HG02610 (cell line): Measurements from ENCODE around the gene KRTAP4-7.
"Not testable (repeated sequence)": the region's sequence is repeated elsewhere in the genome, so short reads cannot be mapped to it uniquely, and the experiment has no call there.

Experiments used
- ATAC-seq: cut with Tn5 transposase; IDR thresholded peaks from one replicate; pipeline ENCODE4 v1.9.1; 2021; ENCODE audit warnings: mild to moderate bottlenecking, moderate library complexity; ENCODE audit not compliant: unreplicated experiment

Gene KRTAP4-7

GRCh38 chr17:41107941-41108450 lies 24.0 kb downstream of the KRTAP4-7 start:
- ATAC-seq, result no peak

- not testable (repeated sequence) for ATAC-seq
Observed at GRCh38 chr17:41108728-41109386, 24.9 kb downstream of the KRTAP4-7 start.

- no peak for ATAC-seq
Observed at GRCh38 chr17:41111151-41111885, 27.4 kb downstream of the KRTAP4-7 start.

DNA sequence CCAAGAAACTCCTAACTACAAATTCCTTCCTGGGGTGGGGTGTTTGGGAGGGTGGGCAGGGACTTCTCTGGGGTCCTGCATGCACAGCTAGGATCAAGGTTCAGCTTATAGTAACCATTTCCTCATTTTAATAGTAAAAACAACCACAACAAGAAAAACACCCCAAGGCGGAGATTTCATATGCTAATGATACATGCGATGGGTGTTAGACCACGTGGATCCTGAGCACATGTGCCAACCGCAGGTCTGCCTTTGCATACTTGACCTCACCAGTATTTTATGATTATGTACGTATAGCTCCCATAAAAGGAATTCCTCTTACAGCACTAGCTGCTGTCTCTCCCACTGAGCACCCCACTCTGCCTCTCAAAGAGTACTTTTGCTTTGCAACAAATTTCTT lies 32.3 kb downstream of the KRTAP4-7 start:
- ATAC-seq, result no peak

DNA sequence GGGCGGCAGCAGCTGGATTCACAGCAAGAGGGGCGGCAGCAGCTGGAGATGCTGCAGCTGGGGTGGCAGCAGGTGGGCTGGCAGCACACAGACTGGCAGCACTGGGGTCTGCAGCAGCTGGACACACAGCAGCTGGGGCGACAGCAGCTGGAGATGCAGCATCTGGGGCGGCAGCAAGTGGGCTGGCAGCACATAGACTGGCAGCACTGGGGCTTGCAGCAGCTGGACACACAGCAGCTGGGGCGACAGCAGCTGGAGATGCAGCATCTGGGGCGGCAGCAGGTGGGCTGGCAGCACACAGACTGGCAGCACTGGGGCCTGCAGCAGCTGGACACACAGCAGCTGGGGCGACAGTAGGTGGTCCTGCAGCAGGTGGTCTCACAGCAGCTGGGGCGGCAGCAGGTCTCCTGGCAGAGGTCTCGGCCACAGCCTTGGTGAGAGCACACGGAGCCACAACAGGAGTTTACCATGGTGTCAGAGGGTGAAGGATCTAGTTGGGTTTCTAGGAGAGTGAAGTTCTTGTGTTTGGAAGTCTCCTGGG lies 34.0 kb downstream of the KRTAP4-7 start, which contains the start of gene KRTAP4-11:
TSS of gene KRTAP4-11 (minus strand) at position 528 of the 541 bp plus-strand sequence. CDS start at position 470, 58 bp downstream.
- not testable (repeated sequence) for ATAC-seq

DNA sequence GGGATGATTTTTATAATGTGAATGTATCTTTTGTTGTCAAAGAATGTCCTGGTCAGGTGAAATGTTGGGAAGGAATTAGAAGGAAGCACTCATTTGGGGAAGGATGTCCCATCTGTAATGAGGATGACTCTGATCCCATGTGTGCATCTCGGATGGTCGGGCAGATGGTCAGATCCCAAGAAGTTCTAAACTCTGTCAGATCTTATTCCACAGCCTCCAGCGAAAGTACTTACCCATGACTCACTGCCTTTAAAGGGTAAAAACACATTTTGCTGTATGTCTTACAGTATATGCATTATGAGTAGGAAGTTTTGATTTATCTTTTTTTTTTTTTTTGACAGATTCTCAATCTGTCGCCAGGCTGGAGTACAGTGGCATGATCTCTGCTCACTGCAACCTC lies 34.8 kb downstream of the KRTAP4-7 start:
- no peak for ATAC-seq

GRCh38 chr17:41119696-41120690 lies 36.0 kb downstream of the KRTAP4-7 start:
- not testable (repeated sequence) for ATAC-seq

- no peak for ATAC-seq
Observed at GRCh38 chr17:41121742-41122141, 37.8 kb downstream of the KRTAP4-7 start.

DNA sequence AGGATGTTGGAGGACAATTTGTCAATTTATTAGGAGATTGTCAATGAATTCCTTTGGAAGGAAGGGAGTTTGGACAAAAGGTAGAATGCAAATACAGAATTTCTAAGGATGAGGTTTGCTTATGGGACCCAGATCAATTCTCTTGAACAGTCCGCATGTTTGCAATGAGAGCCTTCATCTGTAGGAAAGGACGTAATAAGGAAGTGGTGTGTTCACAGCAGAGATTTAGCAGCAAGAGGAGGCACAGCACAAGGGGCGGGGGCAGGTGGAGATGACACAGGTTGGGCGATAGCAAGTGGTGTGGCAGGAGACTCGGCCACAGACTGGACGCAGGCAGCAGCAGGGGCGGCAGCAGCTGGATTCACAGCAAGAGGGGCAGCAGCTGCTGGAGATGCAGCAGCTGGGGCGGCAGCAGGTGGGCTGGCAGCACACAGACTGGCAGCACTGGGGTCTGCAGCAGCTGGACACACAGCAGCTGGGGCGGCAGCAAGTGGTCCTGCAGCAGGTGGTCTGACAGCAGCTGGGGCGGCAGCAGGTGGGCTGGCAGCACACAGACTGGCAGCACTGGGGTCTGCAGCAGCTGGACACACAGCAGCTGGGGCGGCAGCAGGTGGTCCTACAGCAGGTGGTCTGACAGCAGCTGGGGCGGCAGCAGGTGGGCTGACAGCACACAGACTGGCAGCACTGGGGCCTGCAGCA lies 39.5 kb downstream of the KRTAP4-7 start:
- ATAC-seq, result not testable (repeated sequence)

- ATAC-seq, result not testable (repeated sequence)
Observed at GRCh38 chr17:41123991-41124371, 40.0 kb downstream of the KRTAP4-7 start, which contains the start of gene KRTAP4-12. Gene KRTAP4-12, minus strand, starts transcription at chr17:41124182. Its CDS starts 60 bp downstream, at chr17:41124122.

DNA sequence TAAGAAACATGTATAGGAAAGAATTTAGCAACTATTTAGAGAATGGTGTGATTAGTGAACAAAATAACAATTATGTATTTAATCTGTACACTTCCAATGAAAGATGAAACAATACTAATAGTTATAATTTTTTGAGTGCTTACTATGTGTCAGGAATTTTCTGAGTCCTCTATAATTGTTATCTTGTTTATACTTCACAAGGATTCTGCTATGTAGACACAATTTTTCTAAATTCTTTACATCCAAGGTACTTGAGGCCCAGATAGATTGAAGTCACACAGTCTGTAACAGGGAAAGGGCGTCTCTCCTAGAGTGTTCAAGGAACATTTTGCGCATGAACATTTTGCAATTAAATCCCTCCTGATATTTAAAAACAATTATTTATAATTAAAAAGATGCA lies 41.1 kb downstream of the KRTAP4-7 start:
- no peak for ATAC-seq

GRCh38 chr17:41126412-41126811 lies 42.5 kb downstream of the KRTAP4-7 start:
- no peak for ATAC-seq

DNA sequence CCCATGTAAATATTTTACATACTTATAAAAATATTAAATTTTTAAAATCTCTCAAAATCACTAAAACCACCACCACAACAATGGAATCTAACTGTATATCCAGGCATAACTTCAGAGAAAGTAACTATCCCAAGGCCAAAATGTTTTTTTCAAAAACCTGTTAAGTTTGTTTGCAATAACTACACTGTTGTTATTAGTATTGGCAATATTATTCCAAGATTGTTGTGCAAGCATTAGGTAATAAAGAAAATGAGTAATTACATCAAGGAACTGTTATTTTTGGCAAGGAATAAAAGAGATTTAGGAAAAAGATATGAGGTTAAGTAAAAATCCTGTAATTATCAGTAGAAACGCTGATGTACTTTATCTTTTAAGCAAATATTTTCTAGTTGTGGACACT lies 43.4 kb downstream of the KRTAP4-7 start:
- ATAC-seq, result no peak

DNA sequence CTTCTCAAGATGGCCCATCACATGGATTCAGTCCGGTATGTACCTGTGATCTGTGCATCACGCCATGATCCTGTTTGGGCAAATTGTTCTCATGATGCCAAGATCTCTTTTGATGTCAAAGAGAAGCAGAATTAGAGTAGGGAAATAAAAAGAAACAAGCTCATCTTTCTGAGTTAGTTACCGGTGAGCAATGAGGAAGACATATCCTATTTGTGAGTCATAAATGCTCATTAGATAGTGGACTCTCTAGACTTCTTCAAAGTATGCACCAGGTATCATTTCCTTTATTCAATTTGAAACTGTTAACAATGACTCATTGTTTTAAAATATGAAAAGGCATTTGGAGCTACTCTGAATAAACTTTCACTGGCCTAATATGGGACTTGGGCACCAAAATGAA lies 48.0 kb downstream of the KRTAP4-7 start:
- no peak for ATAC-seq

DNA sequence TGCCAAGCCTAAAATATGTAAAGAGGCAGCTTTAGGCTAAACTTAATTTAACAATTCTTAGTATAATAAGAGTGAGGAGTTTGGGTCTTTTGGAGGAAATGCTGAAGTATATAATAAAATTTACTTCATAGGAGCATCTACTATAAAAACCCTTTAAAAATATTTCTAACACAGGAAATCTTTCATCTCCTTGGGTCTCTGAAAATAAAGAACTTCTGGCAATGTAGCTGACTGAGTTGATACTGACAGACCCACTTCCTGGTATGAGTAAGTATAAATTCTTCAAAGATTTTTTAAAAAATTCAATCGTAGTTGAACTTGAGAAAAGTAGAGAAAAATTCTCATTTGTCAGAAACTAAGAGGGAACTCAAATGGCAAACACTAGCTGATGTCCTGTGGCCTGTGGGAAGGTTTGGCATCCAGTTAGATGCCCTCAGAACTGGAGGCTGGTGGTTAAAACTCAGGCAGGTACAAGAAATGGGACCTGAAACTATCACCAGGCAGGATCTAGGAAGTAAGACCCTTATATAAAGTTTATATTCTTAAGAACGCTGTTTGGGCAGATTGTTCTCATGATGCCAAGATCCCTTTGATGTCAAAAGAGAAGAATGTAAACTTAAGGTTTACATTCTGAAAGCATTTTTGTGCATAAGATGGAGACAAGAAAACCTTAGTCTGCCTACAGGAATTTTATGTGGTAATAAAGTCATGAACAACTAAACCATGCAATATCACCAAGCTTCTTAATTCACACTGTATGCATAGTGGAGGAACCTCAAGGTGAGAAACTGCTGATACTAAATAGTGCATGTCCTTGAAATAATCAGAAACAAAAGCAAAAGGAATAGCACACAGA lies 50.2 kb downstream of the KRTAP4-7 start:
- no peak for ATAC-seq
